Upper lobe of right lung (tissue), 1 donor: Measurements from ENCODE around the gene GRPR. TPM values are rescaled to one million over a fixed set of nuclear protein-coding genes. Genes with fewer than 3 reads are reported as not detected.

Source experiments
- ATAC-seq: fragments of 200-7000 bp; cut with Tn5 transposase; one replicate; pipeline ENCODE4 v1.9.1; 2020; ENCODE audit warnings: mild to moderate bottlenecking, moderate library complexity
- DNase-seq: peaks from one replicate; pipeline ENCODE4 v3.0.0-alpha.2; 2020
- H3K27ac ChIP-seq: fragments of 200-600 bp; one replicate; pipeline ENCODE4 v1.8.0; 2022
- H3K27me3 ChIP-seq: fragments of 200-600 bp; one replicate; pipeline ENCODE4 v1.8.0; 2022; ENCODE audit warnings: mild to moderate bottlenecking
- H3K36me3 ChIP-seq: fragments of 200-600 bp; one replicate; pipeline ENCODE4 v1.8.0; 2022
- H3K4me1 ChIP-seq: fragments of 200-600 bp; one replicate; pipeline ENCODE4 v1.8.0; 2022
- H3K4me3 ChIP-seq: fragments of 200-600 bp; one replicate; pipeline ENCODE4 v1.8.0; 2022; ENCODE audit warnings: mild to moderate bottlenecking
- H3K9me3 ChIP-seq: fragments of 200-600 bp; one replicate; pipeline ENCODE4 v1.8.0; 2022
- intact Hi-C: fragments of 100-400 bp; cut with DNase I; formaldehyde crosslinking; loops from one replicate; pipeline ENCODE4 v1.11.0; 2022
- total RNA-seq: library from RNA; stranded (reverse); fragmentation: NEBNext Ultra II Directional; extraction: Animal tissue kit (Norgen Biotek cat#: 25700); gene quantifications from one replicate; pipeline ENCODE4 v1.2.1, GENCODE V29; 2021
- TF ChIP-seq, protein P1 (sequence below): fragments of 200-600 bp; IDR thresholded peaks from one replicate; pipeline ENCODE4 v1.8.0; 2022; ENCODE audit warnings: antibody characterized with exemption
- donor health status: DM: no; HTN: yes; CAD: no; lungs with severe emphysema.

GRPR gene
- total RNA-seq, 1 donor from 2014 or later, result not detected

DNA sequence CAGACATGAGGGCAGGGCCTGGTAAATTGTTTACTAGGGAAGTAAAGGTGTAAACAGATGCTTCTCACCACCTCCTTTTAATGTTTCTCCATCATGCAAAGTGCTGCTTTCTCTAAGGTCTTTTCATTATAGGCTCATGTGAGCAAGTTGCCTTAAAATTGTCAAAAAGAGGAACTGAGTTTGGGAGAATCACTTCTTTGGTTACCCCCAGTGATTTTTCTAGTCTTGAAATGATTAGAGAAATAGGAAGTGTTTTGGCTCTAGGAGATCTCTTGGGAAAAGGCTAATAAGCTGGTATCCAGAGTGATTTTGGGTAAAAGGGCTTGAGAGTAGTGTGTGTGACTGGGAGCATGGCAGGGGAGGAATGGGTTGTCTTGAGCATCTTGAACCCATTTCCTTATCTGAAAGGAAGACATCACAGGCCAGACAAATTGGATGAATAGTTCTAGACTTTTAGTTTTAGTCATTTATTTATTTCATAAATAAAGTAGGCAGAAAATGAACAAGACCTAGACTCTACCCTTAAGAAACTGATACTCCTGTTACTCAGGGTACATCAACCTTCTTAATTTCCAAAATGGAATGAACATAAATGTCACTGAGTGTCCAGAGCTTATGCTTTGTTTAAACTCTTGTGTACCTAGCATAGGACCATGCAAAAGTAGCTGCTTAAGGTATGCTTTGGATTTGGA lies 14.2 kb downstream of the GRPR start:
- no peak for ATAC-seq

DNA sequence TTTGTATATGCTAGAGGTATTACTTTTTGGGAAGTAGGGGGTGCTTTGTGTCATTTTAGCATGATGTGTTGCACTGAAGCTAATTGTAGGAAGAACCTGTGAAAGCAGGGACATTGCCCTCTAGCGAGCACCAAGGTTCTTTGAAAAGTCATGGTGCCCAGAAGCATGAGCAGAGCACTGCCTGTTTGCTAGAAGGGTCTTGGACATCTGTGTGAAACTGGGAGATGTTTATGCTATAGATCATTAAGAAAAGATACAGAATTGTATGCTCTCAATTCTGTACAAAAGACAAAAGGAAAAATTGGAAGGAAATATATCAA lies 14.7 kb downstream of the GRPR start:
- Histone ChIP-seq H3K9me3 (no peaks in the 10 kb centered on the region), H3K27ac (no peak overlapping the region), H3K27me3 (no peaks in the 10 kb centered on the region), H3K4me1 (no peaks in the 10 kb centered on the region), H3K36me3 (no peaks in the 10 kb centered on the region), H3K4me3 (no peak overlapping the region)
- ATAC-seq, result no peak
- intact Hi-C loops, result no loop called here
- TF ChIP-seq, protein P1, sequence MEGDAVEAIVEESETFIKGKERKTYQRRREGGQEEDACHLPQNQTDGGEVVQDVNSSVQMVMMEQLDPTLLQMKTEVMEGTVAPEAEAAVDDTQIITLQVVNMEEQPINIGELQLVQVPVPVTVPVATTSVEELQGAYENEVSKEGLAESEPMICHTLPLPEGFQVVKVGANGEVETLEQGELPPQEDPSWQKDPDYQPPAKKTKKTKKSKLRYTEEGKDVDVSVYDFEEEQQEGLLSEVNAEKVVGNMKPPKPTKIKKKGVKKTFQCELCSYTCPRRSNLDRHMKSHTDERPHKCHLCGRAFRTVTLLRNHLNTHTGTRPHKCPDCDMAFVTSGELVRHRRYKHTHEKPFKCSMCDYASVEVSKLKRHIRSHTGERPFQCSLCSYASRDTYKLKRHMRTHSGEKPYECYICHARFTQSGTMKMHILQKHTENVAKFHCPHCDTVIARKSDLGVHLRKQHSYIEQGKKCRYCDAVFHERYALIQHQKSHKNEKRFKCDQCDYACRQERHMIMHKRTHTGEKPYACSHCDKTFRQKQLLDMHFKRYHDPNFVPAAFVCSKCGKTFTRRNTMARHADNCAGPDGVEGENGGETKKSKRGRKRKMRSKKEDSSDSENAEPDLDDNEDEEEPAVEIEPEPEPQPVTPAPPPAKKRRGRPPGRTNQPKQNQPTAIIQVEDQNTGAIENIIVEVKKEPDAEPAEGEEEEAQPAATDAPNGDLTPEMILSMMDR, result no peak
- no peak for DNase-seq

More for the DNA sequence above, 14.2 kb downstream of the GRPR start:
- Histone ChIP-seq H3K4me3 (no peak overlapping the region), H3K9me3 (no peaks in the 10 kb centered on the region), H3K27ac (no peak overlapping the region), H3K36me3 (no peaks in the 10 kb centered on the region), H3K27me3 (no peaks in the 10 kb centered on the region), H3K4me1 (no peaks in the 10 kb centered on the region)
- no peak for DNase-seq
- TF ChIP-seq, protein P1, result no peak
- intact Hi-C loops, result no loop called here

DNA sequence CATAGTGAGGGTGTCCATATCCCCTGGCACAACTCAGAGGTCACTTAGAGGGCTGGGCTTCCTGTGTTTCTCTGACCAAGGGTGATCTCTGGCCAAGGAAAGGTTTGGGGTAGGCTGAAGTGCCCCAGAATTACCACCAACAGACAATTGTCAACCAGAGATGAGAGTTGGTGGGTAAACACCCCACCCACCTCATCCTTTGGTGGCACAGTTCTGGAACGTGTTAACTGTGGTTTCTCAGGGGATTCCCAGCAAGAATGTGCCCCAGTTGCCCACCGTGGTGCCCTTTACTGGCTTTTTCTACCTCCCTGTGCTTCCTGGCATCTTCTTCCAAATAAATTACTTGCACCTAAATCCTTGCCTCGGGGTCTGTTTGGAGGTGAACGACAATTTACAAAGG lies 17.1 kb downstream of the GRPR start:
- Histone ChIP-seq H3K27me3 (no peaks in the 10 kb centered on the region), H3K36me3 (no peaks in the 10 kb centered on the region), H3K27ac (no peak overlapping the region), H3K4me1 (no peaks in the 10 kb centered on the region), H3K9me3 (no peaks in the 10 kb centered on the region), H3K4me3 (no peak overlapping the region)
- ATAC-seq (no peak), DNase-seq (no peak)
- intact Hi-C loops, result no loop called here
- TF ChIP-seq, protein P1, result no peak

DNA sequence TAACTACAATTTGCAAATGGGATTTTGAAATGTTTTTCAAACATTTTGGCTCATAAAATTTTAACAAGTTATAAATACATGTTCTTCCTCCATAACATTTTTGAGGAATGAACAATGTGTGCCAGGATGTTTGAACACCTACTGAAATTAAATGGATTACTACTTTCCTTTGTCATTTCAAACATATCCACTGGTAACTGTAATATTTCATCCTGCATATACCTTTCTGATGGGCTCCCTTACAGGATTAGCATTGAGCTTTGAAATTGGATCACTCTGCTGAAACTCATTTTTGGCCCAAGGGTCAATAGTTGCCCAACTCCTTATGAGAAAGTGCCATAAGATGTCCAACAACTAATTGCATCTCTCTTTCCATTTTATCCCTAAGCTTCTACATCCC lies 17.6 kb downstream of the GRPR start:
- intact Hi-C loops, result no loop called here
- ATAC-seq (no peak), DNase-seq (no peak)
- Histone ChIP-seq H3K4me1 (no peaks in the 10 kb centered on the region), H3K9me3 (no peaks in the 10 kb centered on the region), H3K27me3 (no peaks in the 10 kb centered on the region), H3K27ac (no peak overlapping the region), H3K36me3 (no peaks in the 10 kb centered on the region), H3K4me3 (no peak overlapping the region)
- TF ChIP-seq, protein P1, result no peak

DNA sequence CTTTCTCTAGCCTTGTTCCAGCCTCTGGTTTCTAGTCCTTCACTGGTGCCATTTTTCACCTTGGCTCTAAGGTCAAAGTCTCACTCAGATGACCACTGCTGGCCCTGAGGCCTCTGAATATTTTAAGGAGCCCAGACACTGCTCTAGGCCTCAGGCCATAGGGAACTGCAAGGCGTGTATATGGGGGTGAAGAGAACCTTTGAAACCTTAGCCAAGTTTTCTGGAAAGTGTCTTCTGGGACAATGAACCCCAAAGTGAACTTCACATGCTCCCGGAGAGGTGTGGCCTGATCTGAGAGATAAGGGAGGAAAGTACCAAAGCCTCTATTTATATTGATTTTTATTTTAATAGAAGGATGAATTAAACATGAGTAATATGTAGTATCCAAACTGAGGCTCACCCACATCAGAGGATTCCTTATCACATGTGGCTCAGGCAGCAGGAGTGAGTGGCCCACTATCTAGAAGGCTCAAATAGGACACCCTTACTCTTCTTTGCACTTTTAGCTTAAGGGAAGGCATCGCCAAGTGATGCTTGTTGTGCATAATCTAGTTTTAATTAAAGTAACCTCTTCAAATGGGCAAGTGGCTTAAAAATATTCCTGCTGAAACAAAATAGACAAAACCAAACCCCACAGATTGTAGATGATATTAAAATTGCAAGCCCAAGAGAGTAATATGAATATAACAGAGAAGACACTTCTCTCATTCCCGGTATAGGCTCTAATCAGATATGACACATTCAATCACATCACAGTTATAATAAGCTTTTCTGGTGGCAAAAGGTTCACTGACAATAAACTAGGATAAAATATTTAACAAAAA lies 18.3 kb downstream of the GRPR start:
- H3K4me1 ChIP-seq, result no peaks in the 10 kb centered on the region
- H3K9me3 ChIP-seq, result no peaks in the 10 kb centered on the region
- H3K4me3 ChIP-seq, result no peak overlapping the region
- no peak overlapping the region for H3K27ac ChIP-seq
- H3K36me3 ChIP-seq, result no peaks in the 10 kb centered on the region
- TF ChIP-seq, protein P1, result no peak
- DNase-seq, result no peak
- intact Hi-C loops, result no loop called here
- no peaks in the 10 kb centered on the region for H3K27me3 ChIP-seq
- no peak for ATAC-seq
